GM12891 (cell line): ENCODE data around the gene TTLL6.

Source experiments
- POLR2A ChIP-seq: IDR thresholded peaks from 2 replicates; pipeline ENCODE4 v1.6.1; 2011; ENCODE audit warnings: low read depth, low read length, control low read depth
- TAF1 ChIP-seq: IDR thresholded peaks from 2 replicates; pipeline ENCODE4 v1.6.1; 2011; ENCODE audit warnings: low read depth, low read length, control low read depth

DNA sequence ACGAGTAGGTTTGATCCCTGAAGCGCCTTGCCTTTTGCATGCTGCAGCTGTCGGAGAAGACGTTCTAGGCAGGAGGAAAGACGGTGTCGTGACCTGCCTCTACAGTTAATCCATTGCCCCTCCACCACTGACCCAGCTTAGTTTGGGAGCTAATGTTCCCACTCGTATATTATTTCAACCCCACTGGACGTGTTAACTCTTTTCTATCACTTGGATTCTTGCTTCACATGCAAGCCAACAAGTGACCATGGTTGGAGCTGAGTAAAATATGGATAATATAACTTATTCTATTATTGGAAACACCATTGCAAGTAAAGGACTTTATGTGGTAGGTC lies 14.5 kb upstream of the TTLL6 start:
- TF ChIP-seq POLR2A: no peak
- no peak for TF ChIP-seq TAF1
